Right forelimb (tissue), 1 donor: ENCODE measurements around the gene LRP1B.

Experiments used
- DNase-seq: peaks from one replicate; pipeline ENCODE4 v3.0.0-alpha.2; 2018

LRP1B gene

DNA sequence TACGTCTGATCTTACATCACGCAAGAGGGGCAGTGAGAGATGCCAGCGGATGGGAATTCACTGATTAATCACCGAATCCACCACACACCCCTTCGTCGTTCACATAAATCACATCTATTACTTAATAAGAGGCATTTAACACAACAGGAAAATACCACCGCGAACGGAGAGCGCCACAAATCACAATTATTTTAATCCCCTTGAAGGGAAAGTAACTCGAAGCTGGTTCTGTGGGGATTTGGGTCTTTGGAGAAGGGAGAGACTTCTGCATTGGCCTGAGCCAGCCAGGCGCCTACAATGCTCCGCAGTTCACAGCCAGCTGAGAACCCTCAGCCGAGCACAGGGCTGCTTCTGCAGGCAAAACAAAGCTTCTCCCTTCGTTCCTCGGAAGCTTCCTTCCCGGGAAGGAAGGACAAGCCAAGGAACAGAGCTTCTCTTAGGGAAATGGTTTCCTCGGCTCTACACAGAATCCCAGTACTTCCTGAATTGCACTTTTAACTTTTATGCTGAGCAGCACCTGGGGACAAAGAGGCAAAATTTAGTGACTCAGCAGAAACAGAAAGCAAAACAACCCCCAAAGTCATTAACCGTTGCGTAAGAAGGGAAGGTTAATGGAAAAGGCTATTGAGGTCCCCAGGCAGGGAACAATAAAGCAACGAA lies at the start of gene LRP1B:
TSS of gene LRP1B (minus strand) at position 7 of the 660 bp plus-strand sequence. CDS start 287 bp downstream, outside the sequence.
- DNase-seq, result peak; percentile 71

DNA sequence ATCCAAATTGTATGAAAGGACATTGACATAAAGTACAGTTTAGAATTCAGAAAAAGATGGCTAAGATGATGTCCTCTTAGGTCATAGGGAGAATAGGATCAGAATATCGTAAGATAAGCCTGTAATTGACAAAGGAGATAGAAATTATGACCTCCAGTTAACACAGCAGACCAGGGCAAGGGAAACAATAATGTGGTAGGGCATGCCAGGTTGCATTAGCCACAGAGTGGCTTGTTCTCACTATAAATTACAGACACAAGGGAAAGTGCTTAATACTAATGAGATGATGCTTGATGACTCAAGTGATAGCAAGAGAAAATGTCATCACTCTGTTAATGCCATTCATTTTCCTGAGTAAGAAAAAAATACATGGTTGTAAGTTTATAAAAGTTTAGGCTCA lies 48.9 kb upstream of the LRP1B start:
- no peak for DNase-seq

DNA sequence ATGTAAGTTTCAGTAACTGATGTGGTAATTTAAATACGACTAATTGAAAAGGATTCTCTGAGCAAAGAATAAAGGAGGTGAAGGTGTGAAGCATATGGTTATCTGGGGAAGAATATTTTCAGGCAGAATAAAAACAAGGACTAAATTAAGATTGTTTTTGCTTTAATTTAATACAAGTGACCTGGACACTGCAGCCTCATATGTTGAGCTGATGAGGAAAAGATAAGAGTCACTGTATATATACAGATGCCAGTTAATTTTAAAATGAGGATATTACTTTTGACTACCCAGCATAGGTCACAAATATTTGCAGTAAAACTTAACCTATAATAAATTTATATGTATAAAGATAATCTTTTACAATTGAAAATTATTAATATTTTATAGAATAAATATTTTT lies 47.8 kb upstream of the LRP1B start:
- DNase-seq, result no peak

DNA sequence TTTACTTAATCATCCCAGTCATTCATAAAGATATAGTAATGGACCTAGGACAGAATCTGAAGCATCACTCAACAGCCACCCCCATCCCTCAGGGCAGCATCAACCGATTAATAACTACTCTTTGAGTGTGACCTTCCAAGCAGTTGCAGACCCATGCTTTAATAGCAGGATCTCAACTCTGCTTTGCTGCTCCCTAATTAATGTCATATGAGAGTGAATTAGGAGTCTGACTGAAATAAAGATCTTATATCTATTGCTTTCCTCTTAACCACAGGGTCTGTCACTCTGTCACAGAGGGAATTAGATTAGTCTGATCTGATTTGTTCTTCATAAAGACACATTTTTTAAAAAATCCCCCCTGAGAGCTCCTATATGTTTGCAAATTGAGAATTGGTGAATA lies 46.1 kb upstream of the LRP1B start:
- DNase-seq, result no peak

DNA sequence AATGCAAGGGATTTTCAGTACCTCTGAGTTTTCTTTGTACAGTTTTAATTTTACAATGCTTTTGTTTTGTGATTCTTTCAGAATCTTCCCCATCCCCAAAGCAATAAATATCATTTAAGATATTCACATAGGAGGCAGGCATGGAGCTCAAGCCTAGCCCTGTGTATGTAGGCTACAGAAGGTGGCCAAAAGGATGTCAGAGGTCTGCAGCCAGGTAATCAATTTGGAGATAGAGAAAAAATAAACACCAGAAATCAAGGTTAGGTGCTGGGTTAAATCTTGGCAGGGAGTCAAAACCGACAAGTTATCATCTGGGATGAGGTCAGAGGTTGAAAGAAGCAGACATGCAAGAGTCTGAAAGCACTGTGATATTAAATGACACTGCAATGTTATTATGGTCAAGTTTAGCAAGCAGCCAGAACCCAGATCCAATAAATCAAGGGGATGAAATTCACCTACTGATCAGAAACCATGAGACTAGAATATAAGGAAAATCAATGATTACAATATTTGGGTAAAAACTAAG lies 45.1 kb upstream of the LRP1B start:
- DNase-seq, result no peak

DNA sequence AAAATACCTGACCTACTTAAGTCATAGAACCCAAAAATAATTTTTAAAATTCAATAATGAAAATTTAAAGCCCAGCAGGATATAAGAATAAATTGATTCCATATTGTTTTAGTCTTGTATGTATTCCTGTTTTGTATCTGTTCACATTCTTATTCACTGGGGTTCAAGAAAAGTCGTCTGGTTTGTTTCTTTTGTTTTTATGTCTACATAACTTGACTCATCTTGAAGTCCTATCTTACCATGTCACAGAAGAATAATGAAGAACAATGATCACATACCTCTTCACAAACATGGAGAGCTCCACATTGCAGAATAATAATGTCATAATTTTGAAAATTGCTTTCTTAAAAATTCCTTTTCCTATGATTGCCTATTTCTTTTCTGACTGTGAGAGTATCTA lies 43.4 kb upstream of the LRP1B start:
- DNase-seq, result no peak

DNA sequence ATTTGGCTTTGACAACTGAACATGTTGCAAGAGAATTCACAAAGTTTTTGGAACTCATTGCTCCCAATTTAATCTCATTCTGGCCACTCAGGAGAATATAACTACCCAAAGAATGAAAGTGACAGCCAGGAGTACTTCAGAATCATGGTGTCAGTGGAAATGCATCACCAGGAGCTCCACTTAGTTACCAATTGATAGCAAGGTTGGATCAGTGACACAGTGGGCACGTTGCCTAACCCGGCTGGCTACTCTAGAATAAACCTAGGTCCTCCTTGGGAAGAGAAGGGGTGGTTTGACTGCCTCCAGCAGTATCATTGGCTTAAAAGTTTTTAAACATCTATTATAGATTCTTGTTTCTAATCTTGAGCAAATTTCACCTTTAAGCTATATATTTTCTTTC lies 40.0 kb upstream of the LRP1B start:
- no peak for DNase-seq

DNA sequence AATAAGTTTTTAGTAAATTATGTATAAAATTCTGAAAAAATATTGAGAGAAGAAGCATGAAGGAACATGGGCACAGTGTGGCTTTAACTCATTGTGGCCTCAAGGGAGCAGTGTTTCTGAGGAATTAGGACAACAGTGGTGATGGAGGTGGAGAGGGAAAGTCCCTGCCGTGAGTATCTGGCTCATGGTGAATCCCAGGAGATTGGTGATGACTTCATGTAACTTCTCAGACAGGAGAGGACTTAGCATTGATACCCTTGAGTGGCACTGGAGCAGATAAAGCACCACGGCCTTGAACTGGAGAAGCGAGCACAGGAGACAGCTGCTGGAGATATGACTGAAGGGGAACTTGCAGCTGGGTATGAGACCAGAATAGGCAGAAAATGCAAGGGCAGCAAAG lies 35.0 kb upstream of the LRP1B start:
- no peak for DNase-seq

DNA sequence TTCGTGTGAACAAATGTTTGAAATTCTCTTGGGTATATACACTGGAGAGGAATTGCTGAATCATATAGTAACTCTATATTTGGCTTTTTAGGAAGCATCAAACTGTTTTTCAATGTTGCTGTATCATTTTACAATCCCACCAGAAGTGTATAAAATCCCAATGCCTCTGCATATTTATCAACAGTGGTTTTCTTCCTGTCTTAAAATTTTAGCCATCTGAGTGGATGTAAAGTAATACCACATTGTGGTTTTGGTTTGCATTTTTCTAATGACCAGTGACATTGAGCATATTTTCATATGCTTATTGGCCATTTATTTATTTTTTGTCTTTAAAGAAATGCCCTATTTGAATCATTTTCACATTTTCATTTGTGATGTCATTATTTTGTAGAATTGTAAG lies 22.8 kb upstream of the LRP1B start:
- DNase-seq, result no peak

DNA sequence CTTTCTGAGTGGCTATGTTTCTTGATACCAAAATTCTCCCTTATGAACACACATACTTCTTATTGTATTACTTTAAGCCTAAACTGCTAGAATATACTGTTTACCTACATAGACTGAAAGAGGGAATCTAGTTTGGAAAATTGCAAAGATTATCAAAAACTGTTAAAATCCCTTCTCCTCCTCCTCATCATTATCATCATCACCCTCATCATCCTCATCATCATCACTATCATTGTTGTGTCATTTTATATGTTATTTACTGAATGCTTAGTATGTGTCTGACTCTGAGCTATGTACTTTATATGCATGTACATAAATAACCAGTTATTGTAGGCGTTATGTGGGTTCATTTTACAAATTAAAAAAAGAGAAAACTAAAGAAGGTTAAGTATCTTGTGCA lies 19.6 kb upstream of the LRP1B start:
- DNase-seq, result no peak

DNA sequence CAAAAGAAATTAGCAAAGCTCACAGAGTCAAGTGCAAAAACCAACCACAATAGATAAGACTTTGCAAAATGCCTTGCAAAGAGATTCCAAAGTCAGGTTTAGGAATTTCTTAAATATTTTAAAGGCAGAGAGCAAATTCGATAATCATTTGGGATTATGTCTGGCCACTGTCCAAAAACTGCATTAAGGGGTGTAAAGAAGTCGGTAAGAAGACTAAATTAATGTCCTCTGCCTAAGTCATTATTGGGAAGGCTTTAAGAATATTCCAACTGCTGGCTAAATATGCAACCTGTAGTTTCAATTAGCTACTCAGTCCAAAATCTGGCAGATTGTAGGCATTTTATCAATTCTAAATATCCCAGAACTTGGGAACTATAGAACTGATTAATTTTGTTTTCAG lies 13.7 kb upstream of the LRP1B start:
- DNase-seq, result no peak

DNA sequence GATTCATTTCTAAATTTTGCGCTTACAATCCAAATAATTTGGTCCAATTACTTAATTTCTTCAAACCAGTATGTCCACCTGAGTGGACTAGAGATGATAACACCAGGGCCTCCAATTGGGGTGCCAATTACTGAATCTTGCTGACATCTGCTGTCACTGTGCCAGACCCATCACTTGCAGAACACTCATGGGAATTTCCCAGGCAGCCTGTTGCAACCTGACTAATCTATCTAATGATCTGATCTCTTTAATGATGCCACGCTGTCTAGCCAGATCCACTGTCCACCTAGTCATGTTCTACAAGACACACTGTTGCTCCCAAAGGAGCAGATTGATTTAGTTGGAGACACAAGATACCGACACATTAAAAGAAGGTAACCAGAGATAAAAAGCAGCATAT lies 11.8 kb upstream of the LRP1B start:
- no peak for DNase-seq

DNA sequence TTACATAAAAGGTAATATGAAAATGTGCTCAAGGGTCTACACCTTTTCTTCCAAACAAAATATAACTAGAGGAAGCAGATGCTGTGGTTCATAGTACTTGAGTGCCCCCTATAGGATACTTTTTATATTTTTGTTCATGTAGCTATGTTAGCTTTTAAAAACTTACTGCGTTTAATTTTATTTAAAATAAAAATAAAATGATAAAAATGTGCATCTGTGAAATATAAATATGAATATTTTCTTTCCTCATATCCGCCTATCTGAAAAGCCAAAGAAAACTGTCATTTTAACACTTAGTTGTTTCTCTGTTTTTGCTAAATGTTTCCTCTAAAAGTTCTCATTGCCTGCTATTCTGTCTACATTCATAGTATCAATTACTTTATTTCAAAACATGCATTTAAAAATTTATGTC lies 9.6 kb upstream of the LRP1B start:
- no peak for DNase-seq

DNA sequence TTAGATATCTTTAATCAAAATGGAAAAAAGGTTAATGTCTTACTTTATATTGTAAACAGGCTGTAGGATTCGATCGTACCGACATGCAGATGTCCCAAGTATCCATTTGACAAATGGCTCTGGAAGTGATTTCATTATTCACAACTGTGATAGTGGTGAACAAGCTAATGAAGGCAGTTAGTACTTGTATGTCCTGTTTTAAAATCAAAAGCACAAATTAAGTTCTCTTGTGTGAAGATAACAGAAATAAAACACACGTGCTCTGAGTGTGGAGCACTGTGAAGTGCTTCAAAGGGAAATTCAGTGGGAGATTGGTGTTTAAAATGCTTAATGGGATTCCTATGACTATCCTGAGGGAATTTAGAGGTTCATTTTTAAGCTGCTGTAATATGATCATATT lies 8.6 kb upstream of the LRP1B start:
- no peak for DNase-seq

DNA sequence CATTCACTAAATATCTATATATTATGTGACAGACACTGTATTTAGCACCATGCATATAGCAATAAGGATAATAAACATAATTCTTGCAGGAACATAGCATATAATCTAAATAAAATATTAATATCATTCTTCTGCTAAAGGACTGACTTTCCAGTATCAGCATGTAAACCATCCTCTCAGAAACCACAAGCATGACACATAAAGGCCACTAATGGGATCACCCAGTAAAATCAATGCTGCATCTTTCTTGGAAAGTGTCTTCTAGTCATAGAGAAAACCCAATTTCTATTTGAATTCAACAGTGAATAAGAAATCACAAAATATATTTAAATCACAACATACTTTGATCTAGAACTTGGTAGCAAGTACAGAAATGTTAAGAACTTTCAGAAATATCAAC lies 5.8 kb upstream of the LRP1B start:
- DNase-seq, result no peak

DNA sequence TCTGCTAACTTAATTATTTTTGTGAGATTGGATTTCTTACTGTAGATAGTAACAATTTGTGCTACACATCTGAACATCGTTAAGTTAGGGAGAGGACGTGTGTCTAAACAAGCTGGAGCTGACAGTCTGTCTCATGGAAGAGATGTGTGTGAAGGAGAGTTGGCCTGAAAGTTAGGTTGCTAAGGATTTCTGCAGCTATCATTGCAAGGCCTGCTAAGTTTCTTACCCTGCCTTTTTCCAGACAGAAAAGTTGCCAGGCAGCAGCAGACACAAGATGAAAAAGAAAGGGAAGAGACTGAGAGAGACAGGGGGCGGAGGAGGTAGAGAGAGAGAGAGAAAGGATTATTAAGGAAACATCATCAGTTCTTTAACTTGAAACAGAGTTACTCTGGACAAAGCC lies 4.1 kb upstream of the LRP1B start:
- DNase-seq, result no peak

DNA sequence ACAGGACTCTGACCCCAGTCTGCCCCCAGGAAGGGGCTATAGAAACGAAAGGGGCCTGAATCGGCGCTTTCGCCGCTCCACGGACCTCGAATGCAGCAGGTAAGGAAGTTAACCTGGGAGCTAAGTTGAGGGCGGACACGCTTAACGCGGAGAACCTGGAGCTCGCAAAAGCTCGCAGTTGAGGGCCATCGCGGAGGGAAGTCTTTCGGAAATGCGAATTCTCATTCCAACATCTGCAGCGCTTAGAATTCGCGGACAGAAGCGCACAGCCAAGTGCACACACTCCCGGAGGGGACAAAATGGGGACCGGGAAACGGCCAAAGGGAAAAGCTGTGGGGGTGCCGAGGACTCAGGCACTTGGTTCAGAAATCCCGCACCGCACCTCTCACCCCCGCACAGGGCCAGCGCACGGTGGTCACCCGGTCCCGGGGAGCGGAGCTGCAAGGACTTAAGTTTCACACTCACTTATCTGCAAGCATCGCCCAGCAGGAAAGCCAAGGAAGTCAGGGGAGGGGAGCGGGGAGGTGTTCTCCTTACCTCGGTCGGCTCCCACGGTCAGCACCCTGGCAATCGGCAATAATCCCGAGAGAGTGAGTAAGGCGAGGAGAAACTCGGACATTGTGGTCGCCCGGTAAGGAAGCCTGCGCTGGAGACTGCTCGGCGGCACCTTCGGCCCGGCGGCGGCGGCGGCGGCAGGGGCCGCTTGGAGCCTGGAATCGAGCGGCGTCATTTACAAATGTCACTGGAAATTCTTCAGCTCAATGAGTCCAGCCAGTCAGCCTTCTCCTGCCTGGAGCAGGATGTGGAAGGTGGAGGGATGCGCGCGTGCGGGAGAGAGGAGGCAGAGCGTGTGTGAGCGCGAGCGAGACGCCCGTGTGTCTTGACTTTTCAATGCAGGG lies 456 bp downstream of the LRP1B start:
- DNase-seq, result peak; percentile 80

DNA sequence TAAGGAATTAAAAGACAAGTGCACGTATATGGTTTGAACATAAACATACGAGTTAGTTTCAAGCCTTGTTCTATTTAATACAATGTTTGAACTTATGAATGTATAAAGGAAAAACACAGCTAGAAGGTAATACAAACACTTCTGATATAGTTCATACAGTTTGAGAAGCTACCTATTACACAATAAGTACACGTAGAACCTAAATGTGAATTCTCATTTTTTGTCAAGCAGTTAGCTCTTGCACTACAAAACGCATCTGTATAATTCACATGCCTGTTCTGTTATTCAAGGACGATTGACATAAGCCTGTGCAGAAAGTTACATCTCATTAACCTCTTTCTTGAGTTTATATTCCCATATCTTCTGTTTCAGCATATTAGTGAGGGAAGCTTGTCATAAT lies 2.7 kb downstream of the LRP1B start:
- DNase-seq, result no peak

DNA sequence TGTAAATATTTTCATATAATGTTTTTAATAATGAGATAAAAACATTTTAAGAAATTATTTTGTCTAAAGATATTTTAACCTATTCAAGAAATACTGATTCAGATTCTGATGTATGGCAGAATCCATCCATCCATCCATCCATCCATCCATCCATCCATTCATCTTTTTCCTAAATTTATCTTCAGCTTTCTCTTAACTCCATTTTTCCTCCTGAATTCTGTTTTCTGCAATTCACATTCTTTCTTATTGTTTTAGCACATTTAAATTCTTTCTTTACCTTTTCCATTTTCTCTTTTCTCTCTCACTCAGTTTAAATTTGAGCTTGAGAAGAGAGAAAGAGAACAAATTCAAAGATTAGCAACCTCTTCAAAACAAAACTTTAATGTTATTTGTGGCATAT lies 3.6 kb downstream of the LRP1B start:
- no peak for DNase-seq

DNA sequence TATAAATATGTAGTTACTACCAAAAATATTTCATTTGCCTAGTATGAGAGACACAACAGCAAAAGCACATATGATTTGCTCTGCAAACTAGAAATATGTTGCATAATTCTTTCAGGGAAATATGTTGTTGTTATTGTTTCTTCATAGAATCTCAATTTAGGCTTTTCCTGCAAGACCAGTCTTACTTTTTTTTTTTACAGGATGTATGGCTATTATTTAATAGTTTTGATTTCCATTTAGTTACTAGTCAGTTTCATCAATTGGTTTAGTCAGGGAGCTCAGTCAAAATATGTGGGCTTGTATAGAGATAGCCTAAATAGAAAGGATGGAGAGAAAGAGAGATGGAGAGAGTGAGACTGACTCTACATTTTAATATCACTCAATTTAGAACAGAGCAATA lies 6.1 kb downstream of the LRP1B start:
- DNase-seq, result no peak

DNA sequence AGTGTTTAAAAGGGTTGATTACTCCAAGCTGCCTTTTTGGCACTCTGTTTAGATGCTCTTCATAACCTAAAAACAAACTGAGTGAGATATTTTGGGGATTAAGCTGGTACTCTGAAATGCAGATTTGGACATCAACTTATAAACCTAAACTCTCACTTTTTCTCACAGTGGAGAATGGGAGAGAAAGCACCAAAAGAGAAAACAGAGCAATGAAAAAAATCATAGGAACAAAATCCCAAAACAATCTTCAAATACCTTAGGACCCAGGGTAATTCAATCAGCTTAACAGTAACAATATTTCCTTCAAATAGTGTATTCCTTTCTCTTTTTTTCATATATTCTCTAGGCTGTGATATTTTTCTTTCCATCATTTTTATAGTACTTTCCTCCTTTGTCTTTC lies 11.5 kb downstream of the LRP1B start:
- DNase-seq, result no peak

DNA sequence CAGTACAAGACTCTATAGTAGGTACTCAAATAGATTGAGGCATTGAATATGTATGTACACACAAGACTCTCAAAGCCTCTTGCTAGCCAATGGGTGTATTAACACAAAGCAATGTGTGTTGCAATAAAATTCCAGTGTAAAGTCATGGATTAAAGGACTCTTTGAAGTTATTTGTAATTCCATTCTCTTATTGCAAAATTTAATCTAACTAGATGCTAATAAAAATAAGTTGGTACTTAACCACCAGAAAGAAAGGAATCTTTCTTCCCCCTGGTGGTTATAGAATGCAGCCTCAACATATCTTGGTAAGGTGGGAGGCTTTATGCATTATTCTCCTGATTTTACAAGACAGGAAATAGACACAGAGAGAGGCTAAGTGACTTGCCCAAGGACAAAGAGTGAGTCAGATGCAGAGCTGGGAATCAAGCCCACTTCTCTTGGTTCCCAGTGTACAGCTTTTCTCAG lies 18.0 kb downstream of the LRP1B start:
- no peak for DNase-seq

DNA sequence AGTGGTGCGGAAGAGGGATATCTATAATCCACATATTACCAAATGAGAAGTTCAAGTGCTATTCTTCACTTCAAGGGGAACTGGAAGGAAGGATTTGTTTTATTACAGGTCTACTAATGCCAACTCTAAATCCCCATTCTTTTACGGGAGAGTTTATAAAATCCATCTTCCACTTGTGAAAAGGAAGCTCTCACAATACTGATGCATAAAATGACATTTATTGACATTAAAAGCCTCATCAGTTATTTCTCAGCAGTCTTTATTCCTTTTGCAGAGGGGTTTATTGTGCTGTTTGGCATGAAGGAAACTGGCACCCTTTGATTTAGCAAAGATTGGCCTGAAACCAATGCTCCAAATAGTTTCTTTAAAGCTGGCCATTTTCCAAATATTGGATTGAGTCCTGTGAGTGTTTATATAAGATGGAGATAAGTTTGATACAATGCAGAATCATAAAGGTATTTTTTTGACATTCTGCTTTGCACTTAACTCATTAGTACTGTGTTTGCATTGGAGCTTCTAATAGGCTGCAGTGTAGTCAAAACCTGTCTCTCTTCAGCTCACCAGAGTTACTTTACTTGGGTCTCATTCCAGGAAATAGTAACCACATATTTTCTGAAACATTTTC lies 26.6 kb downstream of the LRP1B start:
- DNase-seq, result no peak

DNA sequence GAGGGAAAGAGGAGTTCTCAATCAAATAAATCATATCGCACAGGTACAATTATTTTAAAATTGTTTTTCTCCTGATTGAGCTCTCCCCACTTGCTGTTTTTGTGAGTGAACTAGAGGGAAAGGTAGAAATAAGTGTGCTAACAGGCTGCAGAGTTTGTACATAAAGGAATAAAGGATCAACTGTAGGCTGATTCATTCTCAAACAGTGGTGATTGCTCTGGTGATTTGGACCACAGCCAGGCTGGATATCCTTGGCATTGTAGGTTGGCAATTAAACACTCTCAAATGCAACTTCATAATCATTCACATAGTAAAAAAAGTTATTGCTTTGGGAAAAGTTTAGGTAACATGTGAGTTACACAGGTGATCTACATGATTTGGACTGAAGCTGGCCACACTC lies 29.8 kb downstream of the LRP1B start:
- no peak for DNase-seq
